ENCODE results near the gene NEAT1.
"Not testable (repeated sequence)": the region's sequence is repeated elsewhere in the genome, so short reads cannot be mapped to it uniquely, and the experiment has no call there.

NEAT1 gene

GRCh38 chr11:65456418-65456817 lies 33.8 kb downstream of the NEAT1 start:
- DNase-seq: no peak

- DNase-seq: no peak
Measured at GRCh38 chr11:65459552-65459951, 37.0 kb downstream of the NEAT1 start.

- not testable (repeated sequence) for DNase-seq
Measured at GRCh38 chr11:65465471-65465870, 42.9 kb downstream of the NEAT1 start.

- not testable (repeated sequence) for DNase-seq
Measured at GRCh38 chr11:65467306-65467705, 44.7 kb downstream of the NEAT1 start.

- no peak for DNase-seq
Measured at GRCh38 chr11:65468874-65469333, 46.3 kb downstream of the NEAT1 start.

GRCh38 chr11:65470433-65471049 lies 47.9 kb downstream of the NEAT1 start:
- DNase-seq: no peak

- DNase-seq: no peak
Measured at GRCh38 chr11:65471447-65471891, 48.9 kb downstream of the NEAT1 start.

- DNase-seq: not testable (repeated sequence)
Measured at GRCh38 chr11:65472588-65473277, 50.1 kb downstream of the NEAT1 start.

GRCh38 chr11:65473278-65473860 lies 50.8 kb downstream of the NEAT1 start:
- no peak for DNase-seq

GRCh38 chr11:65474864-65475263 lies 52.3 kb downstream of the NEAT1 start:
- DNase-seq: no peak

GRCh38 chr11:65476632-65477148 lies 54.1 kb downstream of the NEAT1 start:
- DNase-seq: no peak

- DNase-seq: peak; percentile 75
Measured at GRCh38 chr11:65477149-65477965, 54.8 kb downstream of the NEAT1 start.

- no peak for DNase-seq
Measured at GRCh38 chr11:65478388-65479183, 56.0 kb downstream of the NEAT1 start.

- no peak for DNase-seq
Measured at GRCh38 chr11:65479184-65480145, 56.9 kb downstream of the NEAT1 start.

- no peak for DNase-seq
Measured at GRCh38 chr11:65482306-65482850, 59.8 kb downstream of the NEAT1 start.

- no peak for DNase-seq
Measured at GRCh38 chr11:65485920-65486219, 63.3 kb downstream of the NEAT1 start.

GRCh38 chr11:65486570-65487466 lies 64.2 kb downstream of the NEAT1 start:
- DNase-seq: no peak

- peak; percentile 98 for DNase-seq
Measured at GRCh38 chr11:65487467-65488272, 65.1 kb downstream of the NEAT1 start.

Measured in NCI-H187 treated with DMSO at 0.1 percent for 48 hours (cell line).